GM23338 (cell line): ENCODE results near the gene ANKRD44. TPM values are rescaled to one million over a fixed set of nuclear protein-coding genes. Genes with fewer than 3 reads are reported as not detected.

Experiments
- ATAC-seq: fragments of 200-7000 bp; cut with Tn5 transposase; 3 replicates; pipeline ENCODE4 v1.9.1; 2020
- DNase-seq: peaks from one replicate; pipeline ENCODE4 v3.0.0-alpha.2; 2015; ENCODE audit warnings: low spot score
- H2AFZ ChIP-seq: fragments of 200-600 bp; sonication (generic); 2 replicates; pipeline ENCODE4 v1.8.0; 2016; ENCODE audit warnings: antibody characterized with exemption, mild to moderate bottlenecking, moderate library complexity
- H3F3A ChIP-seq: fragments of 200-600 bp; sonication (generic); replicated peaks from 2 replicates; pipeline ENCODE4 v1.8.0; 2017; ENCODE audit warnings: antibody characterized with exemption, mixed run types, low read depth
- H3K27ac ChIP-seq: fragments of 200-600 bp; sonication (generic); 2 replicates; pipeline ENCODE4 v1.6.1; 2016; ENCODE audit warnings: low read depth
- H3K27me3 ChIP-seq: fragments of 200-600 bp; sonication (generic); 2 replicates; pipeline ENCODE4 v1.8.0; 2016; ENCODE audit warnings: mild to moderate bottlenecking, mixed run types, moderate library complexity; ENCODE audit not compliant: insufficient read depth
- H3K36me3 ChIP-seq: fragments of 200-600 bp; sonication (generic); 2 replicates; pipeline ENCODE4 v1.8.0; 2016; ENCODE audit warnings: mild to moderate bottlenecking; ENCODE audit not compliant: insufficient read depth
- H3K4me1 ChIP-seq: fragments of 200-600 bp; sonication (generic); 2 replicates; pipeline ENCODE4 v1.8.0; 2016; ENCODE audit warnings: mild to moderate bottlenecking, moderate library complexity; ENCODE audit not compliant: insufficient read depth
- H3K4me2 ChIP-seq: fragments of 200-600 bp; sonication (generic); 2 replicates; pipeline ENCODE4 v1.7.1; 2017; ENCODE audit warnings: mixed run types
- H3K4me3 ChIP-seq: fragments of 200-600 bp; sonication (generic); 2 replicates; pipeline ENCODE4 v1.6.1; 2016; ENCODE audit warnings: mixed run types
- H3K79me2 ChIP-seq: fragments of 200-600 bp; sonication (generic); replicated peaks from 2 replicates; pipeline ENCODE4 v1.8.0; 2017; ENCODE audit warnings: mild to moderate bottlenecking; ENCODE audit not compliant: insufficient read depth
- H3K9me2 ChIP-seq: fragments of 200-600 bp; sonication (generic); 2 replicates; pipeline ENCODE4 v1.8.0; 2017; ENCODE audit not compliant: insufficient read depth
- H4K20me1 ChIP-seq: fragments of 200-600 bp; sonication (generic); replicated peaks from 2 replicates; pipeline ENCODE4 v1.8.0; 2017; ENCODE audit warnings: mild to moderate bottlenecking; ENCODE audit not compliant: insufficient read depth
- H3K27ac Mint-ChIP-seq: 2 replicates; pipeline ENCODE4 v1.8.0; 2020; ENCODE audit warnings: inconsistent platforms, mild to moderate bottlenecking, moderate library complexity, mixed read lengths
- H3K27me3 Mint-ChIP-seq: 3 replicates; pipeline ENCODE4 v1.8.0; 2022; ENCODE audit warnings: low read depth, mild to moderate bottlenecking, moderate library complexity, mixed read lengths, inconsistent platforms; ENCODE audit not compliant: insufficient read depth, poor library complexity
- H3K36me3 Mint-ChIP-seq: 3 replicates; pipeline ENCODE4 v1.8.0; 2021; ENCODE audit warnings: low read depth, mild to moderate bottlenecking, inconsistent platforms, moderate library complexity, mixed read lengths
- H3K4me1 Mint-ChIP-seq: 3 replicates; pipeline ENCODE4 v1.8.0; 2020; ENCODE audit warnings: mild to moderate bottlenecking, inconsistent platforms, mixed read lengths
- H3K4me3 Mint-ChIP-seq: 3 replicates; pipeline ENCODE4 v1.8.0; 2021; ENCODE audit warnings: moderate library complexity, mild to moderate bottlenecking, inconsistent platforms, mixed read lengths
- H3K9me3 Mint-ChIP-seq: 3 replicates; pipeline ENCODE4 v1.8.0; 2020; ENCODE audit warnings: moderate library complexity, mild to moderate bottlenecking, inconsistent platforms, mixed read lengths
- CREB1 ChIP-seq: fragments of 250-450 bp; sonication (Bioruptor Pico); IDR thresholded peaks from 2 replicates; pipeline ENCODE4 v1.5.0; 2020; ENCODE audit warnings: low read depth, mild to moderate bottlenecking, moderate library complexity
- CTCF ChIP-seq, 2 experiments: fragments of 200-600 bp in 1 of 2; sonication (generic) in 1 of 2; conservative IDR thresholded peaks; 2 replicates each; pipeline versions ENCODE4 v1.5.1 to v1.6.1; 2016 to 2017; ENCODE audit warnings: antibody characterized with exemption in 2 of 2, low read depth in 2 of 2, mild to moderate bottlenecking in 2 of 2, moderate library complexity in 1 of 2
- ETS1 ChIP-seq: IDR thresholded peaks from 2 replicates; pipeline ENCODE4 v1.6.1; 2016; ENCODE audit warnings: antibody characterized with exemption
- EZH2 ChIP-seq: fragments of 200-600 bp; sonication (generic); IDR thresholded peaks from one replicate; pipeline ENCODE4 v1.8.0; 2017; ENCODE audit warnings: antibody characterized with exemption, mild to moderate bottlenecking, low read depth; ENCODE audit not compliant: unreplicated experiment
- EZH2phosphoT487 ChIP-seq: fragments of 200-600 bp; sonication (generic); IDR thresholded peaks from one replicate; pipeline ENCODE4 v1.8.1; 2018; ENCODE audit warnings: antibody characterized with exemption; ENCODE audit not compliant: unreplicated experiment
- JUNB ChIP-seq: IDR thresholded peaks from one replicate; pipeline ENCODE4 v1.6.1; 2016; ENCODE audit warnings: antibody characterized with exemption; ENCODE audit not compliant: unreplicated experiment
- NANOG ChIP-seq: IDR thresholded peaks from 2 replicates; pipeline ENCODE4 v1.6.1; 2016; ENCODE audit warnings: antibody characterized with exemption, borderline replicate concordance
- STAT1 ChIP-seq: IDR thresholded peaks from one replicate; pipeline ENCODE4 v1.6.1; 2016; ENCODE audit warnings: antibody characterized with exemption; ENCODE audit not compliant: unreplicated experiment
- ZNF331 ChIP-seq: fragments of 250-450 bp; sonication (Bioruptor Pico); IDR thresholded peaks from 2 replicates; pipeline ENCODE4 v1.5.0; 2020; ENCODE audit warnings: low read depth, mild to moderate bottlenecking, moderate library complexity
- ZNF462 ChIP-seq: fragments of 250-450 bp; sonication (Bioruptor Pico); IDR thresholded peaks from 2 replicates; pipeline ENCODE4 v1.5.0; 2020; ENCODE audit warnings: mild to moderate bottlenecking, moderate library complexity
- polyA plus RNA-seq: library from polyadenylated mRNA; unstranded; fragments of >200 nt; fragmentation: Nextera tagmentation; extraction: Ambion mirVana; gene quantifications from 2 replicates; pipeline ENCODE4 v1.2.1, GENCODE V29; 2016
- total RNA-seq: library from RNA; depleted of rRNA; stranded (reverse); fragments of >200 nt; shearing (Covaris generic); gene quantifications from 2 replicates; pipeline ENCODE4 v1.2.3, GENCODE V29; 2014

The ANKRD44 gene
- total and polyA plus RNA-seq, 2 experiments from 2014 or later: 0.44 to 0.56 TPM

GRCh38 chr2:197270601-197271000, 40.0 kb downstream of the ANKRD44 start:
- no peaks in the 10 kb centered on the region for H3K9me3 Mint-ChIP-seq
- H3K4me1 Mint-ChIP-seq: peaks cover 4% of the 10 kb centered on the region; the same call in 1 of the 3 replicates
- Histone ChIP-seq H3K27ac (no peak overlapping the region), H3K27me3 (no peaks in the 10 kb centered on the region), H3K4me3 (no peak overlapping the region), H3K9me2 (no peaks in the 10 kb centered on the region), H3F3A (no peaks in the 10 kb centered on the region), H3K4me1 (no peaks in the 10 kb centered on the region), H4K20me1 (no peaks in the 10 kb centered on the region), H3K4me2 (no peak overlapping the region), H3K36me3 (no peaks in the 10 kb centered on the region), H3K79me2 (no peaks in the 10 kb centered on the region), H2AFZ (no peak overlapping the region)
- no peak for DNase-seq
- H3K36me3 Mint-ChIP-seq: no peaks in the 10 kb centered on the region
- TF ChIP-seq NANOG (no peak), JUNB (no peak), EZH2phosphoT487 (no peak), STAT1 (no peak), CREB1 (no peak), ETS1 (no peak), EZH2 (no peak)
- no peak overlapping the region for H3K4me3 Mint-ChIP-seq
- no peak overlapping the region for H3K27ac Mint-ChIP-seq
- peaks cover 3% of the 10 kb centered on the region for H3K27me3 Mint-ChIP-seq
- ATAC-seq: no peak

GRCh38 chr2:197269815-197270214, 40.8 kb downstream of the ANKRD44 start:
- Mint-ChIP-seq H3K36me3 (no peaks in the 10 kb centered on the region), H3K27ac (no peak overlapping the region), H3K4me3 (no peak overlapping the region), H3K27me3 (peaks cover 3% of the 10 kb centered on the region), H3K4me1 (peaks cover 4% of the 10 kb centered on the region; the same call in 1 of the 3 replicates), H3K9me3 (no peaks in the 10 kb centered on the region)
- Histone ChIP-seq H3K36me3 (no peaks in the 10 kb centered on the region), H3F3A (no peaks in the 10 kb centered on the region), H3K4me1 (no peaks in the 10 kb centered on the region), H4K20me1 (no peaks in the 10 kb centered on the region), H3K27me3 (no peaks in the 10 kb centered on the region), H3K79me2 (no peaks in the 10 kb centered on the region), H3K9me2 (no peaks in the 10 kb centered on the region), H3K4me2 (no peak overlapping the region), H3K4me3 (no peak overlapping the region), H2AFZ (peak overlapping the region; percentile 72; the same call in 1 of the 2 replicates), H3K27ac (no peak overlapping the region)
- ATAC-seq: no peak
- no peak for DNase-seq
- TF ChIP-seq ZNF331 (CRISPR knock-in tag) (no peak), ZNF462 (no peak), CTCF (conservative IDR thresholded peaks at IDR 0.05; ENCODE audit: low read depth in 2 of 2) (no peak), JUNB (no peak), STAT1 (no peak)
